ENCODE measurements around the gene INSYN1.
"Not testable (repeated sequence)": the region's sequence is repeated elsewhere in the genome, so short reads cannot be mapped to it uniquely, and the experiment has no call there.

INSYN1 gene

DNA sequence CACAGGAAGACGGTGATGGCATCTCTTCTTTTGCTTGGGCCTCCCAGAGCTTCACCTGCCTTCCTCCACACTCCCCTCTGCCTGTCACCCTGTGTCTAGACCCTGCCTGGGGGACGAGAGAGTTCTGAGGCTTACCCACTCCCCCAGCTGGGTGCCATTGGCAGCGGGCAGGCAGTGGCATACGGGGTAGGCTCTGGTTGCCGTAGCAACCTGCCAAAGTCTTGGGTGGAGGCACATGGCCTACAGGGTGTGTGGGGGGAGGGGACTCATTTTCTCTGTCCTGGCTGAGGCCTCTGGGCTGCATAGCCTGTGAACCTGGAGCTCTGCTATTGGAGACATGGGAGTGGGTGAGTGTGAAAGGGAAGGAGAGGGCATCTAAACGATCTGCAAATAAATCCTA, 4.4 kb downstream of the INSYN1 start:
- DNase-seq (ENCODE audit: low spot score): no peak

DNA sequence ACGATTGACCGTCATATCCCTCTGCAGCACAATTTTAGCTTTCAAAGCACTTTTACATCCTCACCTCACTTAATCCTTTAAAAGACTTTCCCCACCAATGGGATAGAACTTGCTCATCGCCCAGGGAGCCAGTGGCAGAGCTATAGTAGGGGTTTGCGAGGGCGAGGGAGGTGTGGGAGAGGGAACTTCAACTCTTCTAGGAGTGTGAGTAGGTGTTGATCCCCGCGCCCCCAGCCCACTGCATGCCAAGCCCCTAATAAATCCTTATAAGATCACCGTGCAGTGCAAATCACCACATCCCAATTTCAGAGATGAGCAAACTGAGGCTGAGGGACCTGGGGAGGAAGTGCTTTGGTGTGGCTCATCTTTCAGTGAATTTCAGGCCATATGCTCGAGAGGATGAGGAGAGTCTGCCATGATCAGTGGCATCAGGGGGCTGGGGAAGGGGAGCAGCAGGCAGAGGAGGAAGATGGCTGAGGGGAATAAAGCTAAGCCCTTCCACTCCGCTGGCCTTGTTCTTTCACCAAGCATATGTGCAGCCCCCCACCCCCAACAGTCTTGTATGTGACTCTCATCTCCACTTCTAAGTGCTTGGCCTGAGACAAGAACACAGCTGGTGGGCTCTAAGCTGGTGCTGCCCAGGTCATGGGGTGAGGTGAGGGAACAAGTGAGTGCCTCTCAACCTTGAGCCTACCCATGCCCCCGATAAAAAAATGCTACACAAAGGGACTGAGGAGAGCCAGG, 5.1 kb downstream of the INSYN1 start:
- no peak for DNase-seq (ENCODE audit: low spot score)

DNA sequence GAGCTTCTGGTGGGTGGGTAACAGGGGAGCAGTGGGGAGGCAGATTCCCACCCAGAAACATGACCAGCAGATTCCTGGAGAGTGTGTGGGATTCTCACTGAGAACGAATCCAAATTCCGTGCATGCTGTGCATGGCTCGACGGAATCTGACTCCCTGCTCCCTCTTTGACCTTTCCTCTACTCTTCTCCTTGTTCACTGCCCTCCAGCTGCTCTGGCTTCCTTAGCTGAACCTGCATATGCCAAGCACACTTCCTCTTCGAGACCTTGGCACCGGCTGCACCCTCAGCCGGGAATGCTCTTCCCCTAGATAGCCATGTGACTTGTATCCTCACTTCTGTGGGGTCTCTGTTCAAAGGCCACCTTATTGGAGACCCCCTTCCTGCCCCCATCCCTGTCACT, 6.3 kb downstream of the INSYN1 start:
- peak; percentile 38 for DNase-seq (ENCODE audit: low spot score)

DNA sequence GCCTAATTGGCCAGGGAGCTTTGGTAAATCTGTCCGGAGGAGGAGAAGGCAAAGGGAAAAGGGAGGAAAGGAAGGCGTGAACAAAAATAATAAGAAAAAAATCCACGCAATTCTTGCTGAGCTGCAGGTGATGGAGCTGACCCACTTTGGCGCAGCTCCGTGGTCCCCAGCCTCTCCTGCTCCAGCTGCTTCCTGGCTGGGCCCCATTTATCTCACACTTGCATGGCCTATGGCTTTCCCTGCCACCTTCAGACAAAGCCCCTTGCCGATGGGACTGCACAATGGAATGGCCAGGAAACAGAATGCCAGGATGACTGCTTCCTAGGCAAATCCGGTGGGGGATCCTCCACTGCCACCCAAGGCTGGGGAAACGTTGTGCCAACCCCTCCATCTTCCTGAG, 6.9 kb downstream of the INSYN1 start:
- DNase-seq (ENCODE audit: low spot score): no peak

DNA sequence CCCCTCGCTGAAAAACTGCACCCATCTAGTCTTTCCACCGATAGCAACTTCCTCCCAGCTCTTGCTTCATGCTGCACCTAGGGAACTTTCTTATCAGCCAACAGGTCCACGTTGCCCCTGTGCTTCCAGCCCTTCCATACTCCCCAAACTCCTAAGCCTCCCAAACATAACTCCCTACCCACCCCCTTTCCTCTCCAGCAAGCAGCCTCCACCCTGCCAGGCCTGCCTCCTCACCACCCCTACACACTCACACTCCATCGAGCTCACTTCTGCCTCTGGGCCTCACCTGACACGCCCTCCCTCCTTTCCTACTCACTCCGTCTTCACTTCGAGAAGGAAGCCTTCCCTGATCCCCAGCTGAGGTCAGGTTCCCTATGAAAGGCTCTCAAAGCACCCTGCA, 8.1 kb downstream of the INSYN1 start:
- DNase-seq (ENCODE audit: low spot score): no peak

DNA sequence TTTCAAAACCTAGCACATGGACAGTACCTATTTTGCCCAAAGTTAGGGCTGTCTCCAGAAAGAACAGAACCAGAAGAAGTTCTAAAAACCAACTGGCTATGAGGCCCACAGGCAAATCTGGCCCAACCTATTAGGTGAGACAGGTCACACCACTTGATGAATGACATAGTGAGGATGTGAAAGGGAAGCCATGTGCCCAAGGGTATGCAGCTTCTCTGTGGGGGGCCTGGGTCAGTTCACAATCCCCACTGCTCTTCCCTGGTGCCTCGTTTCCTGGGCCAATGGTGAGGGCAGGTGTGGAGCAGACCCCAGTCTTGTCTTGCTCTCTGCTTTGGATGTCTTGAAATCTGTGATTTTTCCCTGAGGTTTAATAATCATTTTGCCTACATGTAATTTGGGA, 8.9 kb downstream of the INSYN1 start:
- no peak for DNase-seq (ENCODE audit: low spot score)

DNA sequence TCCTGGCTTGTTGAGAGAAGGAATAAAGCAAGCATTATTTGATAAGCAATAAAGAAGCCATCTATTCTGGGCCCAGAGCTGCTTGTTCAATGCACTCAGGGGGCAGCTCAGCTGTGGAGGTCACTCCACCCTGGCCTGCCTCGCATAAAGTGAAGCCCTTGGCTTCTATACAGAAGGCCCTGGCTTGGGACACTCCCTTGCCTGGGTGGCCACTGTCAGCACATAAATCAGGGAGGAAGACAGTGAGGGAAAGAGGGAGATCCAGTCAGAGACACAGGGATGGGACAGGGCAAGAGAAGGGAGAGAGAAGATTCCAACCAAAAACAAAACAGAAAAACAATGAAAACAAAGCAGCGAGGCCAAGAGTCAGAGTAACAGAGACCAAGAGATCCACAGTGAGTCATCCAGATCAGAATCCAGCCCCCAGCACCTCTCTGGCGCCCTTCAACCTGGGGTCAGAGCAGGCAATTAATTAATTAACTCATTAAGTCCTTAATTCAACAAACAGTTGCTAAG, 11.8 kb downstream of the INSYN1 start:
- DNase-seq (ENCODE audit: low spot score): peak; percentile 64

DNA sequence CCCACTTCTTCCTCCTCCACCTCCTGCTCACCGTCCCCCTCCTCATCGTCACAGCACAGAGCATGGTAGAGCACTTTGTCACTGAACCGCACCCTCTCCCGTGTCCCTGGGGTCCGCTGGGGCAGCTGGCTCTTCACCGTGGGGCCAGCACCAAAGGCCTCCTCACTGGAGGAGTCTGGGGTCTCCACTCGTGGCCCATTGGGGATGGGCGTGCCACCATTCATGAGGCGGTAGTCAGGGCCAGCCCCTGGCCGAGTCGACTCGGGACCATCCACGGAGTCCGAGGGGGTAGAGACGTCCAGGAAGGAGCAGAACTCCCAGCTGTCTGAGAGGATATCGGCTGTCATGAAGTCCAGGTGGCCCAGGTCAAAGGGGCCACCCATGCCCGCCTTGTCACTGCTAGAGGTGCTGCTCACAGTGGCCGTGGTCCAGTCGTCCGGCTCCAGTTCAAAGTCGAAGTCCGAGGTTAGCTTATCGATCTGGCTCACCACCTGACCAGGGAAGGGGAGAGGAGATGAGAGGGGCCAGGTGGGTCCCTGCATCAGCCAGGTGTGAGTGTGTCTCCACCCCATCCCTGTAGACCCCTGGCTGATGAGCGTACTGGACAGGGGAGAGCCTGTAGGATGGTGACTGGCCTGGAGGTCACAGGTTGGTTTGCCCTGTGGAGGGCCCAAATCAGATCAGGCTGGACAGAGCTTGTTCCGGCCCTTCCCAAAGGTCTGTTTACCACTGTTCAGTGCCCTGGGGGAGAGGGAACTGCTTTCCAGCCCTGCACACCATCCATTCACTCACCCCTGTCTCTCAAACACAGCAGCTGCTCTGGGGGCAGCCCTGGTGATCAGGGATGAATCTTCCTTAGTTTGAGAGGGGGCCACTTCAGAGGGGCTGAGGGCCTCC, 12.8 kb downstream of the INSYN1 start:
- DNase-seq (ENCODE audit: low spot score): no peak

DNA sequence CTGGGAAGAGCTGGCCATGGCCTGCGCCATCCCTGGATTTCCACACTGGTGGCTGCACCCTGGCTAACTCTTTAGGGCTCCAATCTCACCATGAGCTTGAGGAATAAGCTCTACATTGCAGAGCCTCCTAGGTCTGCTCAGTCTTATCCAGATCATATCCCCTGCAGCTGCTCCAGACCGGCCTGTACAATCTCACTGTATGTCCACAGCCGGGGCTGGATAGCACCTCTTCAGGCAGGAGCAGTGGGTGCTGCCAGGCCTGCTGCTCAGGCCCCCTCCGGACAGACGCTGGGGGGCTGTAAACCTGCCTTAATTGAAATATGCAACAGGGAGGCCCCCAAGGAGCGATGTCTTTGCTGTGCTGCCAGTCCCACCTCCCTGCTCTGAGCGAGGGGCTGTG, 15.6 kb downstream of the INSYN1 start:
- no peak for DNase-seq (ENCODE audit: low spot score)

DNA sequence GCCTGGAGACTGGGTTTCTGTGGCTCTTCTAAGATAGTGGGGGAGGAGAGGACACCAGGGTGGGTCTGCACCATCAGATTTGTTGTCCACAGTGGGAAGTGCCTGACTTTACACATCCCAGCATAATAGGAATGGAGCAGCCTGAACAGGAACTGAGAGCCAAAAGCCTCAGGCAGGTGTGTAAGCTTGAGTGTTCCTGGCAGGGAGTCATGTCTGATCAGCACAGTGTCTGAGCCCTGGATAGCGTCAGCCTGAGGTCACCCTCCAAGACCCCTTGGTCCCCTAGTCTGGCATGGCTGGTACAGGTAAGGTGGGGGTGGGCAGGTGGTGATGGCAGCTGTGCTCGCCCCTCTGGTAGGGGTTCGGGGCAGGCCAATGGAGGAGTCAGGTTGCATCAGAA, 20.2 kb downstream of the INSYN1 start:
- DNase-seq (ENCODE audit: low spot score): no peak

DNA sequence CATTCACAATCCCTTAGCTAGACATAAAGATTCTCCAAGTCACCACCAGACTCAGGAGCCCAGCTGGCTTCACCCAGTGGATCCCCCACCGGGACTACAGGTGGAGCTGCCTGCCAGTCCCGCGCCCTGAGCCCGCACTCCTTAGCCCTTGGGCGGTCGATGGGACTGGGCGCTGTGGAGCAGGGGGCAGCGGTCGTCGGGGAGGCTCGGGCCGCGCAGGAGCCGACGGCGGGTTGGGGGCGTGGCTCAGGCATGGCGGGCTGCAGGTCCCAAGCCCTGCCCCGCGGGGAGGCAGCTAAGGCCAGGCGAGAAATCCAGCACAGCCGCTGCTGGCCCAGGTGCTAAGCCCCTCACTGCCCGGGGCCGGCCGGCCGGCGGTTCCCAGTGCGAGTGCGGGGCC, 21.1 kb downstream of the INSYN1 start:
- DNase-seq (ENCODE audit: low spot score): not testable (repeated sequence)

DNA sequence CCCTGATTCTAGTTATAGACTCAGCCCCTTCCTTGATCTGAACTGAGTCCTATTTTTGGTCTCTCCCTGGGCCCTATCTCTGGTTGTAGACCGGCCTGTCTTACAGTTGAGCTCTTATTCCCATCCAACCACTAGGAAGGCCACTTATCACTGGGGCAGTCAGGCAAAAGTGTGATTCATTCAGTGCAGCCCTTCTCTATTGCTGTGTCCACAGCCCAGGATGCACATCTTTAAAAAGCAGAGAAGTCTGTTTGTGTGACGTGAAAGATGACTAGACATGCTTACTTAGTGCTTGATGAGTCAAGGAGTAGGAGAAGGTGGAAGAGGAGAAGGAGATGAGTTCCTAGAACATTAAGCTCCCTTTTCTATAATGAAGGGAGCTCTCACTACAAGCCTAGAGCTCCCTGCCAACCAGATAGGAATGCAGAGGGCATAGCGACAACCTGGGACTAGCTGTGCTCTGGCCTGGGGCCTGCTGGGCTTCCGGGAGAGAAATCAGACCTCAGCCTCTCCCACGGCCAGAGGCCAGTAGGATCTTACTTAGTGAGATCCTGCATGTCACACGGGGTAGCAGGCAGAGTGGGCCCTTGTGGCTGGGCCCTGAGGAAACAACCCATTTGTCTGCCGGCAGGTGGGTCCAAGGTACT, 25.7 kb downstream of the INSYN1 start:
- DNase-seq (ENCODE audit: low spot score): peak; percentile 72

DNA sequence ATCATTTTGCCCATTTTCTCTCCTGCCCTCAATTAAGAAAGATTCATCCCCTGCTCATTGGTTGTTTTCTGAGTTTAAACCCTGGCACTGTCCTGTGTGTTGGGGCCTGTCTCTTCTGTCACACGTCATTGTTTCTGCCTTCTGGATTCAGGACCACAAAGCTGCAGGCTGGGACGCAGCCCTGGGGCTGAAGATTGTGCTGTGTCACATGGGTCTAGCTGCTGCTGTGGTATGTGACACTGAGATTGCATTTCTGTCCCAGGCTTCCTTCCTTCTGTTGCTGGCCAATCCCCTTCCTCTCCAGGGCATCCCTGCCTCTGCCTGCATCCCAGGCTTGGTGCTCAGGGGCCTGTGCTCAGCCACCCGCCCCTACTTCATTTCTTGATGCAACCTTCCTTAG, 28.9 kb downstream of the INSYN1 start:
- DNase-seq (ENCODE audit: low spot score): no peak

DNA sequence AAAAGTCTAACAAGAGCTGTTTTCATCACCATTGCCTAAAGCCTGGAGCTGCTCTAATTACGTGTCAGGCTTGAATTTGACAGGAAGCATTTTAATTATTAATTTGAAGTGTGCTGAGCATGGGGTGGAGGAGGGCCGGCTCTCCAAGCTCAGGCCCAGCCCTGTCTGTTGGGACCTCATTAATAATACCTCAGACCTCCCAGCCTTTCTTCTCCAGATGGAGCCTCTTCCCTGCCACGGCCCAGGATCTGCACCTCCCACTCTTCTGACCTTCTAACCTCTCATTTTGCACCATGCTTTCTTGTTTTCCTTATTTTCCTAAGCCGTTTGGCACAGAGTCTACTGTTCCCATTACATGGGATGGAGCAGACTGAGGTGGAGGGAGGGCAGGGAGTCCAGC, 30.0 kb downstream of the INSYN1 start:
- DNase-seq (ENCODE audit: low spot score): no peak

DNA sequence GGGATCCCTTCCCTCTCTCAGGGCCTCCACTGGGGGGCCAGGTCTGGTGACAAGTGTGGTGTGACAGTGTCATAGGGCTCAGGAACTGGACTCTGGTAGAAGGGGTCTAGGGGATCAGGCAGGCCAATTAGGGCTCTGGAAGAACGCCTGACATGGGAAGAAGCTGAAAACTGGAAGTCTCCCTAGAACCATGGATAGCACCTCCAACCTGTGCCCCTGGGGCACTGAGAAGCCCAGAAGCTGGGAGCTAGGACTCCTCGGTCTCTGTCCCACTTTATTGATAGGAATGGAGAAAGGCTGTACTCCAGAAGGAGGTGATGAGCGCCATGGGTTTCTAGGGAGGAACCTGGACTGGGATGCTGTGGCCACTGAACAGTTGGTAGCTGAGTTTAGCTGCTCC, 30.7 kb downstream of the INSYN1 start:
- DNase-seq (ENCODE audit: low spot score): no peak

DNA sequence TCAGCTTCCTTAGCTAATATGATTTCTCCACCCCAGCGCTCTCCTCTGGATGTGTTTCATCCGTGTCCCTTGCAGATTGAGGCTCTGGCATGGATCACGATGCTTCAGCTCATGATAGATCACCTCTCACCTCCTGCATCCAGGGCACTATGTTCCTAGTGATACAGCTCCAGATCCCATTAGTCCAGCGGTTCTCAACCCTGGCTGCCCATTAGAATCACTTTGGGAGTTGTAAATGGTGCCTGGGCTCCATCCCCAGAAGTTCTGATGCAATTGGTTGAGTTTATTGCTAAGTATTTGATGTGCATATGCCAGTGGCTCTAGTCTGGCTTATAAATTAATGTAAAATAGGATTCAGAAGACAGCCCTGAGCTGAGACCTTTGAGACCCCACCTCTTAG, 34.5 kb downstream of the INSYN1 start:
- no peak for DNase-seq (ENCODE audit: low spot score)

DNA sequence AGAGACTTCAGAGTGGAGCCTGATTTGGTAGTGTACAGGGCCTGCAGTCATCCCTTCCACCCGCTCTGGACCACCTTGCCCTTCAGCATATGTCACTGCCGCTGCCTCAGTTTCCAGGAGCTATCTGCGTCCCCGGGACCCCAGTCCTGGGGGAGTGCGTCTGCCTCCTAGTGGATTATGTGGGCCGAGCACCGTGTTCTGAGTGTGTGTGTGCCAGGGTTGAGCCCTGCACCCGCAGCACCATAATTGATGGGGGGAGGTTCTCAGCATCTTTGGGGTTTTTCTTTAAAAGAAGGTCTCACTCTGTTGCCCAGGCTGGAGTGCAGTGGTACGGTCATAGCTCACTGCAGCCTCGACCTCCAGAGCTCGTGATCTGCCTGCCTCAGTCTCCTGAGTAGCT, 35.3 kb downstream of the INSYN1 start:
- no peak for DNase-seq (ENCODE audit: low spot score)

DNA sequence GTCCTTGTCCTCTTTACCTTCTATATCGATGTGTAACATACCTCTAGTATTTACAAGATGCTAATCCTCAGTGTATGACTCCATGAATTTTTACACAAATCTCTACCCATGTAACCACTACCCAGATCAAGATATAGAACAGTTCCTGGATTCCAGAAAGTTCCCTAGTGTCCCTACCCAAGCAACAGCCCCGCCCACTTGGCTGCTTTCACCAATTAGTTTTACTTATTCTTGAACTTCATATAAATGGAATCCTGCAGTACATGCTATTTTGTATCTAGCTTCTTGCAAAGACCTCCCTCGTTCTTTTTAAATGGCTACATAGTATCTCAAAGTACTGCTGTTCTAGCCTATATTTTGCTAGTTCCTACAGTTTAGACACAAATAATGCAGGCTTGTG, 35.9 kb downstream of the INSYN1 start:
- no peak for DNase-seq (ENCODE audit: low spot score)

DNA sequence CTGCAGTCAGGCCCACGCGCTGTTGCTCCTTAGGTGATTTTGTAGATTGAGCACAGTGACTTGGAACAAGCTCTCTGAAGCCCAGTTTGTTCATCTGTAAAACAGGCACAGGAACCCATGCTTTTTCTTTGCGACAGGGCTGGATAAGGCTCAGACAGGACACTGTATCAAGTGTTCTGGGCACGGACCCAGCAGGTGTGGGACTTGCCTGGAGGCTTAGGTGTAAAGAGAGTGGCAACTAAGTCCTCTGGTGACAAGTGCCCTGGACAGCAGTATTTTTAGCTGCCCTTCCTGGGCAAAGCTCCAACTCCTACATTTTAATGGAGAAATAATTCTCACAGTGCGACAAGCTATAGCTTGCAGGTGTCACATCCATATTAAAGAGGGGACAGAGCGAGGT, 36.7 kb downstream of the INSYN1 start:
- no peak for DNase-seq (ENCODE audit: low spot score)

DNA sequence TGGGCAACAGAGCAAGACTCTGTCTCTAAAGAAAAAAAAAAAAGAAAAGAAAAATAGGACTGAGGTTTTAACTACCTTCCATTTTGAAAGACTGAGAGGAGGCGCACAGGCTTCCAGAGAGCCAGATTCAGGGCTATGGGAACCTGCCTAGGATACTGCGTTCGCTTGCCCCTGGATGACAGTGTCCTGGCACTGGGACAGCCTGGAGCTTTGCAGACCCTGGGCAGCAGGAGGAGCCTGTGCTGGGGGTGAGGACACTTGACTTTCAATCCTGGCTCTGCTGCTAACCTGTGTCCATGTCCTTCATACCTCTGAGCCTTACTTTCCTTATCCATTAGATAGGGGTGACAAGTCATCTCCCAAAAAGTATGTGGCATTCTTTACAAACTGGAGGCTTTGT, 37.7 kb downstream of the INSYN1 start:
- DNase-seq (ENCODE audit: low spot score): no peak

DNA sequence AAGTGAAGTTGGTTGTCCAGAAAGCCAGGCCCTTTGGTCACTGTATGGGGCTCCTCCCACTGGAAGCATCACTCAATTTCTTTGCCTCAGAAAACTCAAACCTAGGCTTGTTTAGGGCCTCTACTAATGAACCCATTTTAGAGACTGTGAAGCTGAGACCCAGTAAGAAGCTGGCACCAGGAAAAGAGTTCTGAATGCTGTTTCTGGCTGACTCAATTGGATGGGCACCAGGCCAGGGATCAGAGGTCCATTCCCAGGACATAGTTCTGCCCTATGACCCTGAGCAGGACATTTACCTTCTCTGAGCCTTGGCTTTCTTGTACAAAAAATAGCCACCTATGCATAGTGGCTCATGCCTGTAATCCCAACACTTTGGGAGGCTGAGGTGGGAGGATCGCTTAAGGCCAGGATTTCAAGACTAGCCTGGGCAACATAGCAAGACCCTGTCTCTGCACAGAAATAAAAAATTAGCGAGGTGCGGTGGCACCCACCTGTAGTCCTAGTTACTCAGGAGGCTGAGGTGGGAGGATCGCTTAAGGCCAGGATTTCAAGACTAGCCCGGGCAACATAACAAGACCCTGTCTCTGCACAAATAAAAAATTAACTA, 38.4 kb downstream of the INSYN1 start:
- no peak for DNase-seq (ENCODE audit: low spot score)

DNA sequence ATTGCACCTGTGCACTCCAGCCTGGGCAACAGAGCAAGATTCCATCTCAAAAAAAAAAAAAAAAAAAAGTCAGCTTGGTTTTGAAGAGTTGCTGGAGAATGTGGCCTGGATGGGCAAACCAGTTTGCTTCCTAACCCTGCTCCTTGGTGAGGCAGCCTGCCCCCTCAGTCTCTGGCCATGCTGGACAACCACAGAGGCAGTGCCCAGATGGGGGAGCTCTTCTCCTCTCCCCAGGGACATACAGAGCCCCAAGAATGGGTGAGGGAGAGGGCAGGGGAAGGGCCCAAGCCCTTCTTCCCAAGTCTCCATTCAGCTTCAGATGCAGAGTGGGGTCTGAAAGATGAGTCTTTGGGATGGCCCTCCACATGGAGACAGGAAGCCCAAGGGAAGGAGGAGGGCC, 41.0 kb downstream of the INSYN1 start:
- no peak for DNase-seq (ENCODE audit: low spot score)
